Ureter (tissue), 1 donor: ENCODE measurements around the gene KCTD3. TPM values are rescaled to one million over a fixed set of nuclear protein-coding genes. Genes with fewer than 3 reads are reported as not detected.

Source experiments
- DNase-seq: peaks from one replicate; pipeline ENCODE4 v3.0.0-alpha.2; 2020; ENCODE audit warnings: low spot score
- total RNA-seq: library from RNA; stranded (reverse); gene quantifications from one replicate; pipeline ENCODE4 v1.2.4, GENCODE V29; 2023
- donor health status: DM: yes; HTN: yes; CAD: no.

KCTD3 gene
- total RNA-seq, 1 donor from 2014 or later: 65.6 TPM

GRCh38 chr1:215606036-215606435 lies 38.9 kb downstream of the KCTD3 start:
- no peak for DNase-seq

GRCh38 chr1:215606564-215607168 lies 39.6 kb downstream of the KCTD3 start:
- no peak for DNase-seq

GRCh38 chr1:215607412-215607811 lies 40.3 kb downstream of the KCTD3 start:
- no peak for DNase-seq

- DNase-seq: no peak
Measured at GRCh38 chr1:215608646-215609045, 41.5 kb downstream of the KCTD3 start.

GRCh38 chr1:215612391-215612790 lies 45.3 kb downstream of the KCTD3 start:
- DNase-seq: no peak

GRCh38 chr1:215617979-215618378 lies 50.9 kb downstream of the KCTD3 start:
- no peak for DNase-seq

GRCh38 chr1:215623162-215623561 lies 56.1 kb downstream of the KCTD3 start:
- DNase-seq: no peak

- DNase-seq: no peak
Measured at GRCh38 chr1:215625949-215626348, 58.8 kb downstream of the KCTD3 start.

GRCh38 chr1:215631040-215631439 lies 63.9 kb downstream of the KCTD3 start:
- DNase-seq: no peak

GRCh38 chr1:215631489-215631888 lies 64.4 kb downstream of the KCTD3 start:
- DNase-seq: no peak

- no peak for DNase-seq
Measured at GRCh38 chr1:215635827-215636226, 68.7 kb downstream of the KCTD3 start.

GRCh38 chr1:215636258-215636965 lies 69.3 kb downstream of the KCTD3 start:
- no peak for DNase-seq

GRCh38 chr1:215637041-215637573 lies 70.0 kb downstream of the KCTD3 start:
- no peak for DNase-seq

- DNase-seq: no peak
Measured at GRCh38 chr1:215640429-215641148, 73.5 kb downstream of the KCTD3 start.

GRCh38 chr1:215643592-215644321 lies 76.7 kb downstream of the KCTD3 start:
- DNase-seq: no peak

- no peak for DNase-seq
Measured at GRCh38 chr1:215645182-215645581, 78.1 kb downstream of the KCTD3 start.

- no peak for DNase-seq
Measured at GRCh38 chr1:215645861-215646260, 78.8 kb downstream of the KCTD3 start.

GRCh38 chr1:215647738-215648137 lies 80.6 kb downstream of the KCTD3 start:
- no peak for DNase-seq

GRCh38 chr1:215648957-215649356 lies 81.9 kb downstream of the KCTD3 start:
- DNase-seq: no peak

- no peak for DNase-seq
Measured at GRCh38 chr1:215650446-215651149, 83.5 kb downstream of the KCTD3 start.

GRCh38 chr1:215651867-215652266 lies 84.8 kb downstream of the KCTD3 start:
- no peak for DNase-seq
